ENCODE data around the gene KIF5C. TPM values are rescaled to one million over a fixed set of nuclear protein-coding genes. Genes with fewer than 3 reads are reported as not detected.

Gene KIF5C
- total and polyA plus RNA-seq, 2 donors (not counting 1 experiment from before 2014, with no cell fraction given) = 1.9 to 6.1 TPM

- DNase-seq (no peak), ATAC-seq (ENCODE audit: low read depth) (no peak)
- peak overlapping the region in 4 of 5 experiments; percentile 4 to 54 (median 40) for H3K4me3 ChIP-seq (ENCODE audit: control extremely low read depth in 1 of 5, extremely low read depth in 1 of 5, insufficient read depth in 1 of 5, low read depth in 2 of 5, low read length in 4 of 5)
- no peaks in the 10 kb centered on the region for H3K9me3 ChIP-seq (ENCODE audit: control extremely low read depth in 1 of 3, control insufficient read depth in 2 of 3, insufficient read depth in 1 of 3, low read length in 2 of 3)
- H3K9ac ChIP-seq (ENCODE audit: low read length) = peak overlapping the region; percentile 60
- intact Hi-C loops (cut with micrococcal nuclease) = no loop called here
- ChIA-PET POLR2A (no interaction called here), CTCF (interaction anchor here (0.6 to 5.1 kb wide), 12 partner anchors 8 to 559 kb away, joined by 3 to 54 read pairs (median 4); no protein-coding TSS in a partner anchor)
- Mint-ChIP-seq H3K9me3 (ENCODE audit: insufficient read depth) (no peaks in the 10 kb centered on the region), H3K4me3 (peak overlapping the region; percentile 82), H3K27ac (peak overlapping the region; percentile 61), H3K4me1 (peaks cover 17% of the 10 kb centered on the region), H3K27me3 (peaks cover 14% of the 10 kb centered on the region)
- no peaks in the 10 kb centered on the region for H3K79me2 ChIP-seq (ENCODE audit: control insufficient read depth, insufficient read depth, low read length)
- 29% methylated on average over 8 of the region's 11 CpGs for WGBS (ENCODE audit: insufficient coverage)
- H3K4me2 ChIP-seq (replicated peaks; ENCODE audit: low read depth, low read length, poor library complexity, severe bottlenecking) = peak overlapping the region; percentile 78
- no peak for TF ChIP-seq EZH2 (IDR thresholded peaks at IDR 0.05; ENCODE audit: borderline replicate concordance, insufficient read depth, low read depth, low read length, poor library complexity, severe bottlenecking)
- TF ChIP-seq CTCF (IDR thresholded peaks at IDR 0.05) = no peak
- peaks cover 11 to 20% of the 10 kb centered on the region in 2 donors for H3K4me1 ChIP-seq (ENCODE audit: control insufficient read depth in 2 of 2, insufficient read depth in 2 of 2, low read length in 2 of 2)
- no peaks in the 10 kb centered on the region for H3K36me3 ChIP-seq (replicated peaks in 1 of 2; ENCODE audit: control extremely low read depth in 1 of 2, control insufficient read depth in 1 of 2, extremely low read depth in 1 of 2, insufficient read depth in 2 of 2, low read length in 1 of 2)
- H3K27ac ChIP-seq (ENCODE audit: low read length in 2 of 2) = no peak overlapping the region
- H3K27me3 ChIP-seq (replicated peaks in 1 of 4; ENCODE audit: control extremely low read depth in 1 of 4, control insufficient read depth in 3 of 4, insufficient read depth in 4 of 4, low read length in 3 of 4) = peaks cover 0 to 17% (median 8%) of the 10 kb centered on the region in 4 experiments
- H2AFZ ChIP-seq (ENCODE audit: insufficient read depth, low read depth, low read length, poor library complexity, severe bottlenecking) = peak overlapping the region; percentile 69
- no peaks in the 10 kb centered on the region for H4K20me1 ChIP-seq (ENCODE audit: control insufficient read depth, insufficient read depth, low read length, poor library complexity, severe bottlenecking)
These were observed 164.2 kb downstream of the KIF5C start for GRCh38 chr2:149039213-149039724.

DNA sequence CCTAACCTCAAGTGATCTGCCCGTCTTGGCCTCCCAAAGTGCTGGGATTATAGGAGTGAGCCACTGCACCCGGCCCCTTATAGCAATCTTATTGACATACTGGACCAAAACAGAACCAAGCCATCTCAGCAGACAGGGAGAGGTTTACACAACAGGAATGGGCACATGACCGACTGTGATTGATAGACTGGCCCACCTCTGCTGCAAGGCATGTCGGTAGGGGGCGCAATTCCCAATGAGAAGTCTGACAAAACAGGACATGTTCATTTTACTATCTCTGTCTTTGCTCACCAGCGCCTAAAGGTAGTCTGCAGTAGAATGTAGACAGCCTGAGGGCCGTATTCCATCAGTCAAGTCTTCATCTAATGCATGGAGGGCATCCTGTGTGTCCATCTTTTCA lies 165.4 kb downstream of the KIF5C start:
- H3K4me2 ChIP-seq (replicated peaks; ENCODE audit: low read depth, low read length, poor library complexity, severe bottlenecking) = no peak overlapping the region
- H3K9me3 ChIP-seq (ENCODE audit: control extremely low read depth in 1 of 3, control insufficient read depth in 2 of 3, insufficient read depth in 1 of 3, low read length in 2 of 3) = no peaks in the 10 kb centered on the region
- no peak for ATAC-seq (ENCODE audit: low read depth)
- ChIA-PET POLR2A (no interaction called here), CTCF (interaction anchor here (1.0 to 5.1 kb wide), 3 partner anchors 9 to 23 kb away, joined by 3 to 54 read pairs (median 5); no protein-coding TSS in a partner anchor)
- no peaks in the 10 kb centered on the region for H4K20me1 ChIP-seq (ENCODE audit: control insufficient read depth, insufficient read depth, low read length, poor library complexity, severe bottlenecking)
- H3K9me3 Mint-ChIP-seq (ENCODE audit: insufficient read depth) = peaks cover 3% of the 10 kb centered on the region
- intact Hi-C loops (cut with micrococcal nuclease) = no loop called here
- H3K4me3 Mint-ChIP-seq = peak overlapping the region; percentile 42
- H3K27ac Mint-ChIP-seq = no peak overlapping the region
- H3K4me3 ChIP-seq (ENCODE audit: control extremely low read depth in 1 of 5, extremely low read depth in 1 of 5, insufficient read depth in 1 of 5, low read depth in 2 of 5, low read length in 4 of 5) = no peak overlapping the region
- H3K79me2 ChIP-seq (ENCODE audit: control insufficient read depth, insufficient read depth, low read length) = no peaks in the 10 kb centered on the region
- no peak overlapping the region for H2AFZ ChIP-seq (ENCODE audit: insufficient read depth, low read depth, low read length, poor library complexity, severe bottlenecking)
- peaks cover 0 to 17% (median 8%) of the 10 kb centered on the region in 4 experiments for H3K27me3 ChIP-seq (replicated peaks in 1 of 4; ENCODE audit: control extremely low read depth in 1 of 4, control insufficient read depth in 3 of 4, insufficient read depth in 4 of 4, low read length in 3 of 4)
- H3K36me3 ChIP-seq (replicated peaks in 1 of 2; ENCODE audit: control extremely low read depth in 1 of 2, control insufficient read depth in 1 of 2, extremely low read depth in 1 of 2, insufficient read depth in 2 of 2, low read length in 1 of 2) = no peaks in the 10 kb centered on the region
- no peak overlapping the region for H3K9ac ChIP-seq (ENCODE audit: low read length)
- peaks cover 11 to 20% of the 10 kb centered on the region in 2 donors for H3K4me1 ChIP-seq (ENCODE audit: control insufficient read depth in 2 of 2, insufficient read depth in 2 of 2, low read length in 2 of 2)
- no peak overlapping the region for H3K27ac ChIP-seq (ENCODE audit: low read length in 2 of 2)
- peak; percentile 41 for TF ChIP-seq CTCF (IDR thresholded peaks at IDR 0.05)
- no peak for TF ChIP-seq EZH2 (IDR thresholded peaks at IDR 0.05; ENCODE audit: borderline replicate concordance, insufficient read depth, low read depth, low read length, poor library complexity, severe bottlenecking)
- WGBS (ENCODE audit: insufficient coverage) = 64% methylated on average over 6 of the region's 7 CpGs
- peaks cover 17% of the 10 kb centered on the region for H3K4me1 Mint-ChIP-seq
- H3K27me3 Mint-ChIP-seq = peaks cover 14% of the 10 kb centered on the region
- peak; percentile 45 for DNase-seq

Data from B cell (primary cell).